ENCODE data around the gene NSD1.

- TF ChIP-seq EZH2 (IDR thresholded peaks at IDR 0.05; ENCODE audit: low read length) (no peak), CTCF (optimal IDR thresholded peaks at IDR 0.05 in 1 of 3, IDR thresholded peaks at IDR 0.05 in 1 of 3, conservative IDR thresholded peaks at IDR 0.05 in 1 of 3; ENCODE audit: extremely low read depth in 1 of 3, insufficient read depth in 2 of 3, low read length in 3 of 3) (no peak)
These were observed 6.7 kb downstream of the NSD1 start for GRCh38 chr5:177140312-177140711.

Data from keratinocyte (primary cell).